Prostate gland (tissue), 2 donors: ENCODE data around the gene CEP44.

ENCODE experiments used
- POLR2A ChIP-seq: fragments of 450-650 bp; IDR thresholded peaks from one replicate; pipeline ENCODE4 v1.6.1; 2016; ENCODE audit warnings: antibody characterized with exemption, mild to moderate bottlenecking
- POLR2AphosphoS5 ChIP-seq: sonication (generic); formaldehyde crosslinking; IDR thresholded peaks from one replicate; pipeline ENCODE4 v1.6.1; 2017; ENCODE audit warnings: antibody characterized with exemption
- TF ChIP-seq, protein P1 (sequence below), 4 experiments: fragments of 200-600 bp in 2 of 4; fragments of 450-650 bp in 2 of 4; sonication (generic) in 2 of 4; IDR thresholded peaks; 1 replicate in 3 of 4; 2 replicates in 1 of 4; pipeline ENCODE4 v1.5.1; 2016 to 2019; ENCODE audit warnings: antibody characterized with exemption in 4 of 4, mild to moderate bottlenecking in 2 of 4, moderate library complexity in 2 of 4

DNA sequence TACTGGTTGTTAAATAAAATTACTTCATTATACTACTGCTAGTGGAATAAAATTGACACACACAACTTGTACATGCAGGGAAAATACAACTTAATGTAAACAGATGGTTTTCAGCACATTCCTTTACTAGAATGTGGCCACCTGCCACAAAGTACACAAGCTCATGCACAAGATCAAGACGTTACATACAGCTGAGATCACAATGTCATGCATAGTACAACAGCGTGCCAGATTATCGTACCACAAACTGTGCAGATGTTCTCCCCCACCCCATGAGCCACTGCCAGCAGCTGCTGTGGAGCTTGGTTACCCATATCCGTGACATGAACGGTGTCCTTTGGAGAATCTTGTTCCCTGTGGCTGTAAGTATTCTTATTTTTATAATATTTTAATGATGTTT, 27.9 kb upstream of the CEP44 start:
- TF ChIP-seq, protein P1, sequence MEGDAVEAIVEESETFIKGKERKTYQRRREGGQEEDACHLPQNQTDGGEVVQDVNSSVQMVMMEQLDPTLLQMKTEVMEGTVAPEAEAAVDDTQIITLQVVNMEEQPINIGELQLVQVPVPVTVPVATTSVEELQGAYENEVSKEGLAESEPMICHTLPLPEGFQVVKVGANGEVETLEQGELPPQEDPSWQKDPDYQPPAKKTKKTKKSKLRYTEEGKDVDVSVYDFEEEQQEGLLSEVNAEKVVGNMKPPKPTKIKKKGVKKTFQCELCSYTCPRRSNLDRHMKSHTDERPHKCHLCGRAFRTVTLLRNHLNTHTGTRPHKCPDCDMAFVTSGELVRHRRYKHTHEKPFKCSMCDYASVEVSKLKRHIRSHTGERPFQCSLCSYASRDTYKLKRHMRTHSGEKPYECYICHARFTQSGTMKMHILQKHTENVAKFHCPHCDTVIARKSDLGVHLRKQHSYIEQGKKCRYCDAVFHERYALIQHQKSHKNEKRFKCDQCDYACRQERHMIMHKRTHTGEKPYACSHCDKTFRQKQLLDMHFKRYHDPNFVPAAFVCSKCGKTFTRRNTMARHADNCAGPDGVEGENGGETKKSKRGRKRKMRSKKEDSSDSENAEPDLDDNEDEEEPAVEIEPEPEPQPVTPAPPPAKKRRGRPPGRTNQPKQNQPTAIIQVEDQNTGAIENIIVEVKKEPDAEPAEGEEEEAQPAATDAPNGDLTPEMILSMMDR (IDR thresholded peaks at IDR 0.05): no peak
- TF ChIP-seq POLR2A (no peak), POLR2AphosphoS5 (no peak)
